Activated T-cell treated with anti-CD3 and anti-CD28 coated beads for 24 hours (primary cell): ENCODE data around the gene PGLYRP3.
"Not testable (repeated sequence)": the region's sequence is repeated elsewhere in the genome, so short reads cannot be mapped to it uniquely, and the experiment has no call there.

Experiments used
- DNase-seq: peaks from one replicate; pipeline ENCODE4 v3.0.0-alpha.2; 2020; ENCODE audit warnings: low read depth

PGLYRP3 gene

DNA sequence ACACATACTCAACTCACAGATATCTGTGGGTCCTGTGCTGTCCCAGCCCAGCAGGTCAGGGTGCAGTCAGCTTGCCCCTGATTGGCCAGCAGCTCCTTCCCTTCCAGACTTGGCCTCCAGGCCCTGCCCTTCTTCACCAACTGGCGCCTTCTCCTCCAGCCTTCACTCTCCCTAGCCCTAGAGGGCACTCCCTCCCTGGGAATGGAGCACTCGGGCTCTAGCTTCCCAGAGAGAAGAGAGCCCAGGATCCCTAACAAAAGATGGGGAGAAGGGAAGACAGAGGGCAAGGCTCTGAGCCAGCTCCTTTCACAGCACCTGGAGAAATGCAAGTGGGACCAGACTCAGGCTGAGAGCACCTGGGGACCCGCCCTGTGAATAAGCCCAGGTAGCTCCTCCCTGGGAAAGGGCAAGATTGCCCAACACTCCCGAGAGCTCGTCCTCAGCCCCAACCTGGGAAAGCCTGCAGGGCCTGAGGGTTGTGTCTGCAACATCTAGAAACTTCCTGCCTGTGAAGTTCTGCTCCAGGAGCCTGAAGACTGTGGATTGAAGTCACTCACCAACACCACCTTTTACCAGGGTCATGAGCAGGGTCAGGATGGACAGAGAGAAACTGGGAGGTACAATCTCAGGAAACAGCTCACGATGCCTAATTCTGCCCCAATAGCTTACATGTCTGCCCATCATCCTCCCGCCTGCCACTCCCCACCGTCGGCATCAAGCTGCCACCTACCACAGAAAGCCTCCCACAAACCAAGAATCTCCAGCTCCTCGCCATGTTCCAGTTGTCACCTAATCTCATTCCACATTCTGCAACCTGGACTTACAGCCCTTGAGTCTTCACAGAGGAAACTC is 36.0 kb upstream of the PGLYRP3 start, which contains the start of gene PGLYRP4:
Gene PGLYRP4, minus strand, starts transcription at position 331 of the 852 bp plus-strand sequence. CDS start 909 bp downstream, outside the sequence.
- no peak for DNase-seq

DNA sequence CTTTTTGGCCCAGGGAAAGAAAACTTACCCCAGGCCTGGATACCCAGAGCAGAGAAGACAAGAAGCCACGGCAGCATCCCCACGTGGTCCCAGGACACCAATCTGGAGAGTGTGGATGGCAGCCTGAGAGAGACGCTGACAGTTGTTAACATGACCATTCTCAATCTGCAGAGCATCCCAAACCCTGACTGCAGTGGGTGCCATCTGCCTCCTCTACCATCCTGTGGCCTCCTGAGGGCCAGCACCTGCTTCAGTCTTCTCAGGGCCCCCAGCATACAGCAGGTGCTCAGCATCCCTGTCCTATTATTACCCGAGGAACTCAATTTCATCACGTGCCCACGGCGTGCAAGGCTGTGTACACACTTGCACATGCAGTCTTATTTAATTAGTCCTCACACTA is 35.1 kb upstream of the PGLYRP3 start:
- no peak for DNase-seq

DNA sequence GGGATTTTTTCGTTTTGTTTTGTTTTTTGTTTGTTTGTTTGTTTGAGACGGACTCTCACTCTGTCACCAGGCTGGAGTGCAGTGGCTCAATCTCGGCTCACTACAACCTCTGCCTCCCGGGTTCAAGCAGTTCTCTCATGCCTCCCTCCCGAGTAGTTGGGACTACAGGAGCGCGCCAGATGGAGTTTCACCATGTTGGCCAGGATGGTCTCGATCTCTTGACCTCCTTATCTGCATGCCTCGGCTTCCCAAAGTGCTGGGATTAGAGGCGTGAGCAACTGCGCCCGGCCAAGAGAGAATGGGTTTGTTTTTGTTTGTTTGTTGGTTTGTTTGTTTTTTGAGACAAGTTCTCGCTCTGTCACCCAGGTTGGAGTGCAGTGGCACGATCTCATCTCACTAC is 34.3 kb upstream of the PGLYRP3 start:
- not testable (repeated sequence) for DNase-seq

DNA sequence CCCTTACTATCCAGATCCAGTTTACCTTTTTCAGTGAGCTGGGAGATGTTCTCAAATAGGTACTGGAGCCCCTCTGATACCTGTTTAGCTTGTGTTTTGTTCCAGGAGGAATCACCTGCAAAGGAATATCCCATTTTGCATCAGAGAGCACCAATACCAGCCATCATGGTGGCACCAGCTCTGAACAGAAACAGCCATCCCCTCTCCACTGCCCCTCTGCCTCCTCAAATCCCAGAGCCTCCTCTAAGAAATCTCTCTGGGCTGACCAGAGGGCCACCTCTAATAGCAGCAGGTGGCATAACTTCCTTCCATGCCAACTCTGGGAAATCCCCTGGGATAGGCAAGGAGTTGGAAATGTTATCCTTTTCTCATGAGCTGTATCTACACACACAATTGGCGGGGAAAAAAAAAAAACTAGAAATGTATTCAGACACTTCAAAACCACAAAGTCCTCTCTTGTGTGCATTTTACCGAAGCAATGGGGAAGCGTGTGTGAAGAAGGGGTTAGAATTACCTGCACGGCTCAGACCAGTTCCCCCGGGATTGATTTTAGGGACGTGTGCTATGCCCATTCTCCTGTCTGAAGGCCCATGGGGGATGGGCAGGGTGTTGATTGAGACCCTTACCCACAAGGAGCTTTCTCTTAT is 33.4 kb upstream of the PGLYRP3 start:
- no peak for DNase-seq

DNA sequence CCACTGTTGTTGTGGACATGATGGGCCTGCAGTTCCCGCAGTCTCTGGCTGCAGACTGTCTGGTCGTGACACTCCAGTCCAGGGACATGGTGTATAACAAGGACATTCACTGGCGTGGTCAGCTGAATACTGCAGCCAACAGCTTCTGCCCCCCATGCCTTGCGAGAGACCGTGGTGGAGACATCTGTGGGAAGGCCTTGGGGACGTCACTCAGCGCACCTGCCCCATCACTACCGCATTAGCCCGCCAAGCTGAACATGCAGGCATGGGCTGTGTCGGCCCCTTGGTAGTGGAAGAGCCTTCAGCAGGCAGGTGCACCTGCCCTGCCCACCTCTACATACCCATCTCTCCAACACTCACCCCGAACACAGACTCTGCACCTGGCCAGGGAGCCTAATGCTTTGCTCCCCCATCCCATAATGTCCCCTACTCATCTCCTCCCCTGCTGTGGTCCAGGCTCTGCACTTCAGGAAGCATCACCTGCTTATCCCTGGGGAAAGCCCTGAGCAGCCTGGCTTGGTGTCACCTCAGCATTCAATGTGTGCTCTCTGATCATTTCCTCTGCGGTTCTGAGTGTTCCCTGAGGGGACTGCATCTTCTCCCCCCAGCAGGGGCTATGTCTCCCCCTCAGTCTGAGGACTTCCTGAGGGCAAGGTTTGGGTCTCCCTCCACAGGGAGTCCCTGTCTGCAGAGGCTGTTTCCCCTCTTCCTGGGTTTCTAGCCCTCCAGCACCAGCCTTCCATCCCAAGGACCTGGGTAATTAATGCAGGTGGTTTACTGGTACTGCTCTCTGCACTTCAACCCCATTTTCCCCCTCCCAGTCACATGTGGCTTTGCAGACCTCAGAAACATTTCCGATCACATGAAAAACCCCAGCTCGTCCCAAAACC is 32.7 kb upstream of the PGLYRP3 start:
- no peak for DNase-seq

DNA sequence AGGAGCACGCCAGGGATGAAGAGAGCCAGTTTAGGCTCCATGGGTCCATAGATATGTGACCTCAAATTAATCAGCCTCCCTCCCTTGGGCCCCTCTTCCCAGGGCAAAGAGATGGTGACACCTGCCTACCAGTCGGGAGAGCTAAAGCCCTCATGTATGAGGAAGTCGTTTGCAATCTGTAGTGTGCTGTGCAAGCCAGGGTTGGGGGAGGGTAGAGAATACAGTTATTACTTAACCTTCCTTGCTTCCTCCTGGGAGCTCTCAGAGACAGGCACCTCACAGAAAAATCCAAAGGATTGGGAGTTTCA is 31.9 kb upstream of the PGLYRP3 start:
- no peak for DNase-seq

DNA sequence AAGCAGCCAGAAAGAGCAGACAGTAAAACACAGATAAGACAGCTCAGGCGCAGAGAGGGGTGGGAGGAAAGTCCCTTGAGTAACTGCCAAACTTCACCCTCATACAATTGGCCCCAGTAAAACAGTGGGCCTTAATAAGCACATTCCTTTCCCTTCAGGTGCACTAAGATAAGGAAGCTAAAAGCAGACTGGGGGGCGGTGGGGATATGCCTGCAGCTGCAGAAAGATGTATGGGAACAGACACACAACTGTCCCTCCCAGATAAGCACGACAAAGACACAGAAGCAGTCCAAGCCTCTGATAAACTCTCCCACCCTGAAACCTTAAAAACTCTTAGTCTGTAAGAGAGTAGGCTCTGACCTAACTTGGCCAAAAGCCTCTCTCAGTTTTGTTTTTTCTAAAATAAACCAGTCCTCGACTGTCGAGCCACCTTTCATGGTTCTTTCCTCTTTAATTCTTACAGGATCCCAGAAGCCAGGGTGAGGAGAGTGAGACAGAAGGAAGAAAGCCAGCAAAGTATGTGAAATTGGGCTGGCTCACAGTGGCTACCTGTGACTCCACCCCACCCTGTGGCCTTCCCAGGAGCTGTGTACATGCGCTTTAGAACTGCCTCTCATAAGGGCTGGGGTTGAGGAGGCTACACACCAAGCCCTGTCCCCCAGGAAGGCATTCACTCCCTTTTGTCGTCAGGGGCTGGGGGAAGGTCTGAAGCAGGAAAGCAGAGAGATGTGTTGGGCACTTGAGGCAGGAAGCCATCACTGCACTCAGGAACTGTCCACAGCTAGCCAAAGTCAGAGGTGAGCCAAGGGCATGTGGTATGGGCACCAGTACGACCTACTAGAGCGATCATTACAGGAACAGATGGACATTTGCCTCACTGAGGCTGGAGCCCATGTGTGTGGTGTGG is 31.3 kb upstream of the PGLYRP3 start:
- no peak for DNase-seq

DNA sequence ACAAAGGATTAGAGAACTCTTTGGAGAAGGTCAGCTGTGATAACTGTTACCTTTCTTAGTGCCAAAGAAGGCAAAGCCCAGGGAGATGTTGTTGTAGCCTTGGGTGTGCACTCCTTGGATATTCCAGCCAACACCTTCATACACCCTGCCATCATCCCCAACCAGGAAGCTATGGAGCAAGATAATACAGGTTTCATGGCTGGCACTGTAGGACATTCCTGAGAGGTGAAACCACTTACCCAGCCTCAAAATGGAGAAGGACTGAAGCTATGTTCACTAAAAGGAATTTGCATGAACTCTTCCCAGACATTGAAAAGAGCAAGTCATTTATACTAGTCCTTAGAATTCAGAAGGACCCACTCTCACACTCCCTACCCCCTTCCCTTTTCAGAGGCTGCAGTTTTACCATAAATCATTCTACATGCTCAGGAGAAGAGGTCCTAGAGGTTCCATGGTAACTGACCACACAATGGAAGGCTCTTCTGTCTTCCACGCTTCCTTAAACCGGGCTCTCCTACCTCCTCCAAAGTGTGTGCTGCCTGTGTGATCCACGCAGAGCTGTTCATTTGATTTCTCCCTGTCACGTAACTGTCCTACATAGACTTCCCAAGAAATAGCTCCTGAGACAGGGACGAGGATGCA is 30.4 kb upstream of the PGLYRP3 start:
- no peak for DNase-seq

DNA sequence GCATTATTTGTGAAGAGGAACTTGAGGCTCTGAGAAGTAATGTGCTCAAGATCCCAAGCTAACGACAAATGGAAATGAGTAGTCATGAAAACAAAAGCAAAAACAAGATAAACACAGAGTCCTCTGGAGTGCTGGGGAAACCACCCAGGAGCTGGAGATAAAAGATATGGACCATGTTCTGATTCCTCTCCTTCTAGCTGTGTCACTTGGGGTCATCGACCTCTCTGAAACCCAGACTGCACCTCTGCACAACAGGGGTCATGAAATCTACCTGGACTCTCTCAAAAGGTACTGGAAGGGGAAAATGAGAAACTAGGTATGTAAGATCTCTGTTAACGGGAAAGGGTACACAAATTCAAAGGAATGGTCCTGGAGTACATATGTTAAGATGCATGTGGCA is 29.4 kb upstream of the PGLYRP3 start:
- no peak for DNase-seq

DNA sequence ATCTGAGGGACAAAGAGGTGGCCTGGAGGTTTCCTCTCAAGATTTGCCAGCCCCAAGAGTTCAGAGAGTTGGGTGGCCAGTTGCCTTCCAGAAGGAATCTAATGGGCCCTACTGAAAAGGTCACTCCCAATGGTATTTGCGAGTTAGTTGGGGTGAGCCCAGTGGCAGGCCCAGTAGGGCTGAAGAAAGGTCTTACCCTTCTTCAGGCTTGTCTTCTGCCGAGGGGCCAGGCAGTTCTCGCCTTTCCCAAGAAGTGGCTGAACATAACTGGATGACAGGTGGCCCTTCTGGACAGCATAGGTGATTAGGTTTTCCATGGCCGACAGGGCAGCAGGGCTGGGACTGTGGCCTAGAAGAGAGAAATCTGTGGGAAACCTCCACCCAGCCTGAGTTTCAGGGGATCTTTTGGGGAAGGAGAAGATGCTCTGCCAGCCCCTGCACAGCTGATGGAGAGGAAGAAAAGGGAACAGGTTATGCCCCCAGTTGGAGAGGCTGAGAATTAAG is 28.7 kb upstream of the PGLYRP3 start:
- DNase-seq = no peak

DNA sequence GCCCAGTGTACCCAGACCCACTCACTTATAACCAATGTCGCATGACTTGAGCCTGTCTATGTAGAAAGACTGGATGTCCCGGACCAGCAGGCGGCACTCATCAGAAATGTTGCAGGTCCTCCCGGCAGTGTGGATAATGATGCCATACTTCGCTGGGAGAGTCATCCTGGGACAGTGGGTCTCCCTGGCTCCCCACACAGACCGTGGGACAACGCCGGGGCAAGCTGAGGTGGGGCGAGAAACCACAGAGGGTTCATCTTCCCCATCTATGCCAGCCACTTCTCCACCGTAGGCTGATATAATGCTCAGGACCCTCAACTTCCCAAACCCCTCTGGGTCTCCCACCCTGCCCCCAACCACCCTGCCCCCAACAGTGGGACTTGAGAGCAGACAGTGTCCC is 27.6 kb upstream of the PGLYRP3 start:
- DNase-seq = no peak

DNA sequence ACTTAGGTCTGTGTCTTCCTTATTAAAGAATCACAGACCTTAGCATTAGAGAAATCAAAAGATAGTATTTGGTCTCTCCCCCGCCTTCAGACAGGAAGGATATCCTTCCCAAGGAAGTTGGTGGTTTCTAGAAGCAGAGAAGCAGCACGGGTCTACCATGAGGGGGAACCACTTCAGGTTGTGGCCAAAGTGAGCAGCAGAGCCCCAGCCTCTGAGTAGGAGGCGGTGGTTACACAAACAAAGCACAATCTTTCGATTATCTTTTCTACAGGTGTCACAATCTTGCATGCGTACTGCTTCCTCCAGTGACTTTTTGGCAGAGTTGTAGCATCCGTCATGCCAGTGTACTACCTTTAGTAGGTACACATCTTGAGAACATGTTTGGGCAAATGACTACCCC is 27.1 kb upstream of the PGLYRP3 start:
- no peak for DNase-seq

DNA sequence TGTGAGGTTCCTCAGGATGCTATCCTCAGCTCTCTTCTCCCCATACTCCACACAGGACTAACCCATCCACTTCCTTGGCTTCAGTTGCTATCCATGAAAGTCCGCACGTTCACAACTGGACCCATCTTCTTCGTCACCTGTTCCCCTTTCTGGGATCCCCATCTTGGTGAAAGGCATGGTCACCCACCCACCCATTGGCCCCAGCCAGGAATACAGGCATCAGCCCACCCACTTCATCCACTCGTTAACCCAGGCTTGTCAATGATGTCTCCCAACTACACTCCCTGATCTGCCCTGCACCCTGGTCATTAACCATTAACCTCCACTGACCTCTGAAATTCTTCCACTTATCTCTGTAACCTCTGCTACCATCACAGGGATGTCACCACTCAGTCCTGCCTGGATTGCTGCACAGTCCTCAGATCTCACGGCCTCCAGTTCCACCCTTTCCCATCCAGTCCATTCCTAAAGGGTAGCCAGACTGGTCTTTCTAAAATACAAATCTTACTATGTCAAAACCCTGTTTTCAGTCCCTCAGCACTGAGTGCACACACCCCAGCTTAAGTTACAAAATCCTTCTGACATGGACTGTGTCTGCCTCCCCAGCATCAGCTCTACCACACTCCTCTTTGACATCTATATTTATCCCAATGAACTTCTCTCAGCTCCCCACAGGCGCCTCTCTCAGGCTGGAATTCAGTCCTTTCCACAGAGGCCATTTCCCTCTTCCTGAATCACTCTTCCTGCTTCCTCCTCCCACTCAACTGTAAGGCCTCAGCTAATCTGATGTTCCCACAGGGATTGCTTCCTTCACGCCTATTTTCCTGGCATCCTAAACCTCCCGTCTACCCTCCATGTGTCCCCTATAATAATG is 25.5 kb upstream of the PGLYRP3 start:
- no peak for DNase-seq

DNA sequence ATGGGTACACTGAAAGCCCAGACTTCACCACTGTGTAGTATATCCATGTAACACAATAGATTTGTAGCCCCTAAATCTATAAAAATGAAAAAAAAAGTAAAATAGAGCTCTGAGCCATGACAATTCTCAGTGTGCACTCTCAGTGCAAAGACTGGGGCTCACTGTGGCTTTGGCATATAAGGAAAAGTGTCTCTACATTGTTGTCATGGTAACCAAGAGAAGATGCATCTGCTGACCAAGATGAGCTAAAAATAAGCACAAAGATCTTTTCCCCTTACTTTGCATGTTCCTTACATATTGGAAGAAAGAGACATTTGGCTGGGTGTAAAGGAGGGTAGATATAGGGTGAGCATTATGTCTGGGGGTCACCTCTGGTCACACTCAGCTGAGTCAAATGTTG is 23.9 kb upstream of the PGLYRP3 start:
- no peak for DNase-seq

DNA sequence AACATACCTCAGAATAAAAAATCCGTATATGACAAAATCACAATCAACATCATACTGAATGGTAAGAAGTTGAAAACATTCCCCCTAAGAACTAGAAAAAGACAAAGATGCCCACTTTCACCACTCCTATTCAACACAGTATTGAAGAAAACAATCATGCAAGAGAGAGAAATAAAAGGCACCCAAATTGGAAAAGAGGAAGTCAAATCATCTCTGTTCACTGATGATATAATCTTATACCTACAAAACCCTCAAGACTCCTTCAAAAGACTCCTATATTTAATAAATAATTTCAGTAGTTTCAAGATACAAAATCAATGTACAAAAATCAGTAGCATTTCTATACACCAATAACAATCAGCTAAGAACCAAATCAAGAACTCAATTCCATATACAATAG is 21.1 kb upstream of the PGLYRP3 start:
- DNase-seq = no peak

DNA sequence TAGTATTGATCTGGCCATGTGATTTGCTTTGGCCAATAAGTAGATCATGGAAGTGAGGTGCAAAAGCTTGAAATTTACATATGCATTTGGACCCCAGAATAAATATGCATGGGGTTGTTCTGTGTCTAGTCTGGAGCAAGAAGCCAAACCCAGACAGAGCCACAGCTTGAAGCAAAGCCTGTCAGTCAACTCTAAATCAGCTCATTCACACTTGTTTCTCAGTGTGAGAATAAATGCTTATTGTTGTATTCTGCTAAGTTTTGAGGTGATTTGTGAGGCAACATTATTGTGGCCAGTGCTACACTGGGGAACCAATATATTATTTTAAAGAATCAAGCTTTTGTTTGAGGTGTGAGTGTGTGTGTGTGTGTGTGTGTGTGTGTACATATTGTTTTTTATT is 12.2 kb upstream of the PGLYRP3 start:
- DNase-seq = no peak

DNA sequence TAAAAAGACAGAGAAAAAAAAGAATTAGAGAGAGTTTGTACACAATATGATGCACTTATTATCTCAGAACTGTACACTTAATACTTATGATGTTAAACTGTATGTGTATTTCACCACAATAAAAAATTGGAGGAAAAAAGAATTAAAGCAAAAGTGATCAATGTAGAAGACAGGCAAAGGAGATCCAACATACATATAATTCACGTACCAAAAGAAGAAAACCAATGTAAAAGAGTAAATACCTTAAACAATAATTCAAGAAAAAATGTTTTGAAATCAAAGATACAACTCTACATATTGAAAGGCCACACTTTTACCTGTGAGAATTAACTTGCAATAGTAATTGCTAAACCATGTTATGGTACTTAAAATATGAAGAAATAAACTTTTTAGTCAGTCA is 9.8 kb upstream of the PGLYRP3 start:
- no peak for DNase-seq

DNA sequence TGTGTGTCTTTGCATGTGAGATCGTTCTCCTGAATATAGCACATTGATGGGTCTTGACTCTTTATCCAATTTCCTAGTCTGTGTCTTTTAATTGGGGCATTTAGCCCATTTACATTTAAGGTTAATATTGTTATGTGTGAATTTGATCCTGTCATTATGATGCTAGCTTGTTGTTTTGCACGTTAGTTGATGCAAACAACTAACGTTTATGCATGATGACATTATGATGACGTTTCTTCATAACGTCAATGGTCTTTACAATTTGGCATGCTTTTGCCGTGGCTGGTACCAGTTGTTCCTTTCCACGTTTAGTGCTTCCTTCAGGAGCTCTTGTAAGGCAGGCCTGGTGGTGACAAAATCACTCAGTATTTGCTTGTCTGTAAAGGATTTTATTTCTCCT is 5.4 kb upstream of the PGLYRP3 start:
- DNase-seq = not testable (repeated sequence)

DNA sequence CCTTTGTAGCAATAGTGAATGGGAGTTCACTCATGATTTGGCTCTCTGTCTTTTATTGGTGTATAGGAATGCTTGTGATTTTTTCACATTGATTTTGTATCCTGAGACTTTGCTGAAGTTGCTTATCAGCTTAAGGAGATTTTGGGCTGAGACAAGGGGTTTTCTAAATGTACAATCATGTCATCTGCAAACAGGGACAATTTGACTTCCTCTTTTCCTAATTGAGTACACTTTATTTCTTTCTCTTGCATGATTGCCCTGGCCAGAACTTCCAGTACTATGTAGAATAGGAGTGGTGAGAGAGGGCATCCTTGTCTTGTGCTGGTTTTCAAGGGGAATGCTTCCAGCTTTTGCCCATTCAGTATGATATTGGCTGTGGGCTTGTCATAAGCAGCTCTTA is 3.3 kb upstream of the PGLYRP3 start:
- not testable (repeated sequence) for DNase-seq

DNA sequence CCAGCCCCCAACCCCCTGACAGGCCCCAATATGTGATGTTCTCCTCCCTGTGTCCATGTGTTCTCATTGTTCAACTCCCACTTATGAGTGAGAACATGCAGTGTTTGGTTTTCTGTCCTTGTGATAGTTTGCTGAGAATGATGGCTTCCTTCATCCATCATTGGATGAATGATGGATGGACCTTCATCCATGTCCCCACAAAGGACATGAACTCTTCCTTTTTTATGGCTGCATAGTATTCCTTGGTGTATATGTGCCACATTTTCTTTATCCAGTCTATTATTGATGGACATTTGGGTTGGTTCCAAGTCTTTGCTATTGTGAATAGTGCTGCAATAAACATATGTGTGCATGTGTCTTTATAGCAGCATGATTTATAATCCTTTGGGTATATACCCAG is 1.6 kb upstream of the PGLYRP3 start:
- DNase-seq = not testable (repeated sequence)
